GM21447 (cell line): ENCODE data around the gene ORAI2.
"Not testable (repeated sequence)": the region's sequence is repeated elsewhere in the genome, so short reads cannot be mapped to it uniquely, and the experiment has no call there.

Experiments used
- ATAC-seq: cut with Tn5 transposase; IDR thresholded peaks from one replicate; pipeline ENCODE4 v1.9.1; 2021; ENCODE audit not compliant: unreplicated experiment

ORAI2 gene

DNA sequence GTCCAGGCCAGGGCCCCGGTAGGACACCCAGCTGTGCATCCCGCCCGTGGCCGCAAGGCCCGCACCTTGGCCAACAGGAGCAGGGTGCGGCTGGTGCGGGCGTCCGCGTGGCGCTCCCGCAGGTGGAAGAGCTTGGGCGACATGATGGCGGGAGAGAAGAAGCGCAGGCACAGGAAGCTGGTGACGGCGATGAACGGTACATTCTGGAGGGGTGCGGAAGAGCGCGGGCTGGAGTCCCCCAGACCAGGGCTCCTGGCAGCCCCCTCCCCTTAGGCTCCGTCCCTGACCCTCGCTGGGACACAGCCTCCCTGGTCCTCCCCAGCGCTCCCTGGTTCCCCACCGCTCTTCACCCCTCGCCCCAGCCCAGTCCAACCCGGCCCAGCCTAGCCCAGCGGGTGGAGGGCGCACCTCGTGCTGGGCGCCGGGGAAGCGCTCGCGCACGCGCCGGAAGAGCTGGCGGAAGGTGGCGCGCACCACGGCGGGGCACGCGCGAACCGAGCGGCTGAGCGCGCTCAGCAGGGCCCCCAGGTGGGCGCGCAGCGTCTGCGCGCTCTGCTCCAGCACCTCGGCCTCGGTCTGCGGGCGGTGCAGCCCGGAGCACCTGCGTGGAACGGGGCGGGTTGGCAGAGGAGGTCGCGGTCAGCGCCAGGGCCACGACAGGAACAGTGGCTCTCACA is 61.2 kb downstream of the ORAI2 start:
- ATAC-seq: peak; percentile 54

DNA sequence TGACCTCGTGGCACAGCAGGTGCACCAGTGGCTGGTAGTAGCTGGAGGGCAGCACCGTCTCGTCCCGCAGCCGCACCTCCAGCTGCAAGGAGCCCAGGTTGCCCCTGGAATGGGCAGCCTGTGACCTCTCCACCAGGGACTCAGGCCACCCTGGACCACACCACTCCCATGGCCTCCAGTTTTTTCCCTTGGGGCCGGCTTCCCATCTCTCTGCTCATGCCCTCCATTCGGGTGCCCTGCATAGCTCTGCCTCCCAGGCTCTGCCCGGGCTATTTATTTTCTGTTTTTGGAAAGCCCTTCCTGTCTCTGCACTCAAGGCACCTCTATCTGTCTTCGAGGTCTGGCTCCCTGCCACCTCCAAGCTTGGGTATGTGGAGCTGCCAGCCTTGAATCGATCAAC is 63.5 kb downstream of the ORAI2 start:
- ATAC-seq: not testable (repeated sequence)

DNA sequence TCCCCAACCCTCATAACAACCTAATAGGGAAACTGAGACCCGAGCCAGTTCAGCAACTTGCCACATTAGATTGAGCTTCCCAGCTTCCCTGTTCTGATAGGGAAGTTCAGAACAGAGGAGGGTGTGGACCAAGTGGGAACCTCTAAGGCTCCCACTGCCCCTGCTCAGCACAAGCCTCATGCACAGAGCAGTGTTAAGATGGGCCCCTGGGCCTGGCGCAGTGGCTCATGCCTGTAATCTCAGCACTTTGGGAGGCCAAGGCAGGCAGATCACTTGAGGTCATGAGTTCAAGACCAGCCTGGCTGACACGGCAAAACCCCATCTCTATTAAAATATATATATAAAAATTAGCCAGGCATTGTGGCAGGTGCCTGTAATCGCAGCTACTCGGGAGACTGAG is 63.9 kb downstream of the ORAI2 start:
- ATAC-seq: not testable (repeated sequence)

DNA sequence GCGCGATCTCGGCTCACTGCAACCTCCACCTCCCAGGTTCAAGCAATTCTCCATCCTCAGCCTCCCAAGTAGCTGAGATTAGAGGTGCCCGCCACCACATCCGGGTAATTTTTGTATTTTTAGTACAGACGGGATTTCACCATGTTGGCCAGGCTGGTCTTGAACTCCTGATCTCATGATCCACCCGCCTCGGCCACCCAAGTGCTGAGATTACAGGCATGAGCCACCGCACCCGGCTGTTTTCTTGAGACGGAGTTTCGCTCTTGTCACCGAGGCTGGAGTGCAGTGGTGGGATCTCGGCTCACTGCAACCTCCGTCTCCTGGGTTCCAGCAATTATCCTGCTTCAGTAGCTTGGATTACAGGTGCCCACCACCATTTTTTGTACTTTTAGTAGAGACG is 64.9 kb downstream of the ORAI2 start:
- not testable (repeated sequence) for ATAC-seq

DNA sequence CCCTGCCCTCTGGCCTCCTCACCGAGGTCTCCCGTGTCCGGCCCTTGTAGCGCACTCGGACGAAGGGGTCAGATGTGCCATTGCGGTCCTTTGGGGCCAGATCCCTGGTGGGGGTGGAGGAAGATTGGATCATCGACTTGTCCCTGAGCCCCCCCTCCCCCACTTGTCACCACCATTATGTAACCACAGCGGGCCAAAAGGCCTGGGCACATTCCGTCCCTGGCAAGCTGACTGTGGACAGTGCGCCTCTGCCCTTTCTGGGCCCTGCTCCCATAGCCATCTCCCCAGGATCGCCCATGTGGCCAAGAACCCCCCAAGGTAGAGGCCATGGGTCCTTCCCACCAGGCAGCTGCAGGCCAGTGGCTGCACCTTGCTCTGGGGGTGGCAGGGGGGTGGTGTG is 69.8 kb downstream of the ORAI2 start:
- ATAC-seq: not testable (repeated sequence)

DNA sequence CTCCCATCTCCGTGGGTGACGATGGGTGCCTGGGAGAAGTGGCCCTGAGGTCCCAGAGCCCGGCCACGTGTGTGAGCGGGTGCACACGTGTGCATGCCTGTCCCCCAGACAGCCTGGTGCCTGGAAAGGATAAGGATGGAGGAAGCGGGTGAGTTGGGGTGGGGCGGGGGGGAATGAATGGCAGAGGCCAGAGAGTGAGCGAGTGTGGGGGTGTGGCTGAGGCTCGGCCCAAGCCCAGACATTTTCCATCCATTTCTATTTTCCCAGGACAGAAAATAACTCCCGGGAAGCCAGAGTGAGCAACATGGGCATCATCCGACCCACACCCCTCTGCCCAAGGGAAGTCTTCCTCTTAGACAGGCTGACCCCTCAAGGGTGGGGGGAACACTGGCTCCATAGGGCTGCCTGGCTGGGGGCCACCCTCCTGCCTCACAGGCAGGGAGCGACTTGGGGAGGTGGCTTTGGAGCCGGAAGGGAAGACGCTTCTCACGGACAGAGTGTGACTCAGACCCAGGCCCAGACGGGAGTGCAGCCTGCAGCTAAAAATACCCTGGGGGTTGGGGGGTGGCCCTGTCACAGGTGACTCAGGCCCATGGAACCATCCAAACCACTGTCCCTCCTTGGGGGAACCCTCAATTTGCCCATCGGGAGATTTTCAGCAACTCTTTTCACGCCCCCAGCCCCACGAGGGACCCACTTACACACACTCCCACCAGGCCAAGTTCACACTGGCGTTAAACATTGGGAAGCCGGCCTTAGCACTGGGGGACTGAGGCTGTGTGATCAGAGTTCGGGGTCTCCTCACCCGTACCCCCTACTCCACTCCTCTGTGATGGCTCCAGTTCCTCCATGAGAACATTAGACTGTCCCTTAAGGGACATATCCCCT is 72.2 kb downstream of the ORAI2 start:
- ATAC-seq: not testable (repeated sequence)
